Fibroblast of lung (primary cell): Measurements from ENCODE around the gene MMS22L. TPM values are rescaled to one million over a fixed set of nuclear protein-coding genes. Genes with fewer than 3 reads are reported as not detected.

Source experiments
- DNase-seq, 2 donors: peaks; one replicate each; pipeline versions ENCODE4 v3.0.0 to v3.0.0-alpha.2; 2010; ENCODE audit warnings: low read depth in 2 of 2
- H2AFZ ChIP-seq: 2 replicates; pipeline ENCODE4 v1.5.1; 2012; ENCODE audit warnings: low read length, control low read depth, inconsistent platforms
- H3K27ac ChIP-seq: 2 replicates; pipeline ENCODE4 v1.5.1; 2011; ENCODE audit warnings: low read length, control low read depth; ENCODE audit not compliant: insufficient read depth
- H3K27me3 ChIP-seq: 2 replicates; pipeline ENCODE4 v1.5.1; 2011; ENCODE audit warnings: mild to moderate bottlenecking, low read length; ENCODE audit not compliant: control insufficient read depth, insufficient read depth
- H3K36me3 ChIP-seq: 2 replicates; pipeline ENCODE4 v1.5.1; 2011; ENCODE audit warnings: low read length; ENCODE audit not compliant: control insufficient read depth, insufficient read depth
- H3K4me1 ChIP-seq: 2 replicates; pipeline ENCODE4 v1.5.1; 2011; ENCODE audit warnings: low read length; ENCODE audit not compliant: control insufficient read depth, insufficient read depth; ENCODE audit errors: extremely low read depth
- H3K4me2 ChIP-seq: 2 replicates; pipeline ENCODE4 v1.5.1; 2011; ENCODE audit warnings: low read length, control low read depth; ENCODE audit not compliant: insufficient read depth; ENCODE audit errors: extremely low read depth
- H3K4me3 ChIP-seq, 4 experiments: fragments of 200-600 bp in 1 of 4; sonication (generic) in 1 of 4; replicated peaks in 1 of 4; 2 replicates each; pipeline ENCODE4 v1.5.1; 2011 to 2016; ENCODE audit warnings: low read length in 4 of 4, low read depth in 3 of 4, mild to moderate bottlenecking in 3 of 4, control low read depth in 2 of 4, inconsistent platforms in 1 of 4, mixed read lengths in 1 of 4; ENCODE audit not compliant: insufficient read depth in 1 of 4; ENCODE audit errors: control extremely low read depth in 1 of 4
- H3K79me2 ChIP-seq: 2 replicates; pipeline ENCODE4 v1.5.1; 2012; ENCODE audit warnings: mild to moderate bottlenecking, low read length, inconsistent platforms; ENCODE audit not compliant: control insufficient read depth, insufficient read depth
- H3K9ac ChIP-seq: 2 replicates; pipeline ENCODE4 v1.5.1; 2011; ENCODE audit warnings: mild to moderate bottlenecking, low read length, control low read depth; ENCODE audit not compliant: insufficient read depth
- H3K9me3 ChIP-seq: 2 replicates; pipeline ENCODE4 v1.5.1; 2012; ENCODE audit warnings: low read depth, low read length; ENCODE audit not compliant: control insufficient read depth, insufficient read depth
- H4K20me1 ChIP-seq: 2 replicates; pipeline ENCODE4 v1.5.1; 2011; ENCODE audit warnings: low read length; ENCODE audit not compliant: control insufficient read depth, insufficient read depth; ENCODE audit errors: extremely low read depth
- EZH2 ChIP-seq: IDR thresholded peaks from 2 replicates; pipeline ENCODE4 v1.5.1; 2012; ENCODE audit warnings: low read length, control low read depth, mild to moderate bottlenecking; ENCODE audit errors: missing control alignments
- polyA plus RNA-seq, 2 donors: library from polyadenylated mRNA; depleted of rRNA in 1 of 2; stranded (reverse) in 1 of 2; unstranded in 1 of 2; fragments of >200 nt; gene quantifications; 2 replicates each; pipeline ENCODE4 v1.2.1, GENCODE V29; 2011 to 2012; ENCODE audit warnings: missing spikeins in 1 of 2
- total RNA-seq: library from RNA; depleted of rRNA; stranded (reverse); fragments of >200 nt; gene quantifications from 2 replicates; pipeline ENCODE4 v1.2.1, GENCODE V29; 2014
- TF ChIP-seq, protein P1 (sequence below), 2 donors: IDR thresholded peaks in 1 of 2; conservative IDR thresholded peaks in 1 of 2; 1 replicate in 1 of 2; 2 replicates in 1 of 2; pipeline ENCODE4 v1.5.1; 2011 to 2012; ENCODE audit warnings: low read length in 2 of 2, control low read depth in 1 of 2, inconsistent platforms in 1 of 2, low read depth in 1 of 2, mild to moderate bottlenecking in 1 of 2

MMS22L gene
- total and polyA plus RNA-seq, 2 donors (not counting 1 experiment from before 2014, with no cell fraction given) = 9.5 to 11.1 TPM

DNA sequence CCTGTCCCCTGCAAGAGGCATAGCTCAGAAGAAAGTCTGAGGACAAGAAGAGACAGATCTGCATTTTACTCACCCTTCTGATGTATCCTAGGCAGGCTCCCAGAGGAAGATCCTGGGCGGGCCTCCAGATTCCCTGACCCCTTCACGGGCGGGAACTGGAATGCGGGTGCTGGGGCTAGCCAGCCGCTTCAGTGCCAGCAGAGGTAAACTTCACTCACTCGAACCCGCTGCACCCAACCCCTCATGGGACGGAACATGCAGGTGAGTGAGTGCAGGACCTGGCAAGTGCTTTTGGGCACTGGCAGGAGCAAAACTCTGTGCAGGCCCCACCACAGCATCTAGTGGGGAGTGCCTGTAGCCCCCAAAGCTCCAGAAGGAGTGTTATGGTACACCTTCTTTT lies 171.8 kb downstream of the MMS22L start:
- H3K4me2 ChIP-seq = no peak overlapping the region
- TF ChIP-seq EZH2 = no peak
- TF ChIP-seq, protein P1, sequence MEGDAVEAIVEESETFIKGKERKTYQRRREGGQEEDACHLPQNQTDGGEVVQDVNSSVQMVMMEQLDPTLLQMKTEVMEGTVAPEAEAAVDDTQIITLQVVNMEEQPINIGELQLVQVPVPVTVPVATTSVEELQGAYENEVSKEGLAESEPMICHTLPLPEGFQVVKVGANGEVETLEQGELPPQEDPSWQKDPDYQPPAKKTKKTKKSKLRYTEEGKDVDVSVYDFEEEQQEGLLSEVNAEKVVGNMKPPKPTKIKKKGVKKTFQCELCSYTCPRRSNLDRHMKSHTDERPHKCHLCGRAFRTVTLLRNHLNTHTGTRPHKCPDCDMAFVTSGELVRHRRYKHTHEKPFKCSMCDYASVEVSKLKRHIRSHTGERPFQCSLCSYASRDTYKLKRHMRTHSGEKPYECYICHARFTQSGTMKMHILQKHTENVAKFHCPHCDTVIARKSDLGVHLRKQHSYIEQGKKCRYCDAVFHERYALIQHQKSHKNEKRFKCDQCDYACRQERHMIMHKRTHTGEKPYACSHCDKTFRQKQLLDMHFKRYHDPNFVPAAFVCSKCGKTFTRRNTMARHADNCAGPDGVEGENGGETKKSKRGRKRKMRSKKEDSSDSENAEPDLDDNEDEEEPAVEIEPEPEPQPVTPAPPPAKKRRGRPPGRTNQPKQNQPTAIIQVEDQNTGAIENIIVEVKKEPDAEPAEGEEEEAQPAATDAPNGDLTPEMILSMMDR (conservative IDR thresholded peaks at IDR 0.05 in 1 of 2, IDR thresholded peaks at IDR 0.05 in 1 of 2; ENCODE audit: low read depth in 1 of 2, low read length in 2 of 2) = no peak
- no peak overlapping the region for H3K4me3 ChIP-seq
- no peak overlapping the region for H2AFZ ChIP-seq
- no peaks in the 10 kb centered on the region for H4K20me1 ChIP-seq
- no peaks in the 10 kb centered on the region for H3K27me3 ChIP-seq
- H3K79me2 ChIP-seq = no peaks in the 10 kb centered on the region
- DNase-seq = no peak
- no peak overlapping the region for H3K27ac ChIP-seq
- H3K4me1 ChIP-seq = no peaks in the 10 kb centered on the region
- no peaks in the 10 kb centered on the region for H3K9me3 ChIP-seq
- H3K9ac ChIP-seq = no peak overlapping the region
- H3K36me3 ChIP-seq = no peaks in the 10 kb centered on the region

DNA sequence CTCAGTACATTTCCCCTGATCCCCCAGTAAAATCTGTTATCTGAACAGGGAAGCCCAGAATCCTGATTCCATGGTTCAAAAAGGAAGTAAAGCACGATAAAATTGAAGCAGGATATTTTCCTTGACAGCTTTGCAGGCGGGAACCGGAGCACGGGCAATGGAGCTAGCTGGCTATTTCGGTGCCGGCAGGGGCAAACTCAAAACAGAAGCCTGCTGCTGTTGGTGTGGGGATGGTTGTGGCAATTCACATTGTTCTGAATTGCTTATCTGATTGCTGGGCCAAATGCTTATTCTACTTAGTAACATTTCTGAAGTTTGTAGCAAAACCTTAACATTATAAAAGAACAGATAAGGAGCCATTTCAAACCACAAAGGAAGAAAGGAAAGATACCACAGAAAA lies 172.4 kb downstream of the MMS22L start:
- no peaks in the 10 kb centered on the region for H4K20me1 ChIP-seq
- no peak overlapping the region for H3K4me3 ChIP-seq
- H3K9ac ChIP-seq = no peak overlapping the region
- H3K27ac ChIP-seq = no peak overlapping the region
- H2AFZ ChIP-seq = no peak overlapping the region
- TF ChIP-seq, protein P1 (conservative IDR thresholded peaks at IDR 0.05 in 1 of 2, IDR thresholded peaks at IDR 0.05 in 1 of 2; ENCODE audit: low read depth in 1 of 2, low read length in 2 of 2) = no peak
- TF ChIP-seq EZH2 = no peak
- no peaks in the 10 kb centered on the region for H3K9me3 ChIP-seq
- no peaks in the 10 kb centered on the region for H3K36me3 ChIP-seq
- no peaks in the 10 kb centered on the region for H3K27me3 ChIP-seq
- H3K4me1 ChIP-seq = no peaks in the 10 kb centered on the region
- H3K4me2 ChIP-seq = no peak overlapping the region
- H3K79me2 ChIP-seq = no peaks in the 10 kb centered on the region
- peak in 1 of 2 donors; percentile 5 for DNase-seq

DNA sequence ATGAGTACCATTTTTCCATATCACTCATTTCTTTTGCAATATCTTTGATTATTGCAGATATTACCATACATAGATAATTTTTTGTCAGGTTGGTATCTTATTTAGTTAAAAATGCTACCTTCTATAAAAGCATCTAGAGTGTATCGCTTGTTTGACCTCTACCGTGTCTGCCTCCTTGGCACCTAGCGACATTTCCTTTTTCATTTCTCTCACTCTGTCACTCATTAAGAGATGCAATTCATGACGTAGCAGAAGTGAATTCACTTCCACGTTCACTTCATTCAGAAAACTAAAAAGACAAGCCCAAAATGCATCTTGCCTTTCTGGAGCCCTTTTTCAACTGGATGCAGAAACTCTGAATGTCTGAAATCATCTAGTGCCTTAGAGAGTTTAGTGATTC lies 172.9 kb downstream of the MMS22L start:
- no peak overlapping the region for H2AFZ ChIP-seq
- no peak for DNase-seq
- no peak overlapping the region for H3K27ac ChIP-seq
- H3K9me3 ChIP-seq = no peaks in the 10 kb centered on the region
- H4K20me1 ChIP-seq = no peaks in the 10 kb centered on the region
- H3K4me3 ChIP-seq = no peak overlapping the region
- H3K79me2 ChIP-seq = no peaks in the 10 kb centered on the region
- H3K4me2 ChIP-seq = no peak overlapping the region
- no peak overlapping the region for H3K9ac ChIP-seq
- TF ChIP-seq EZH2 = no peak
- TF ChIP-seq, protein P1 (conservative IDR thresholded peaks at IDR 0.05 in 1 of 2, IDR thresholded peaks at IDR 0.05 in 1 of 2; ENCODE audit: low read depth in 1 of 2, low read length in 2 of 2) = no peak
- no peaks in the 10 kb centered on the region for H3K36me3 ChIP-seq
- H3K4me1 ChIP-seq = no peaks in the 10 kb centered on the region
- H3K27me3 ChIP-seq = no peaks in the 10 kb centered on the region
